HepG2 (cell line): Measurements from ENCODE around the gene NEGR1. TPM values are rescaled to one million over a fixed set of nuclear protein-coding genes. Genes with fewer than 3 reads are reported as not detected.

Source experiments
- ATAC-seq: fragments of 200-7000 bp; cut with Tn5 transposase; 3 replicates; pipeline ENCODE4 v1.9.1; 2020; ENCODE audit warnings: mild to moderate bottlenecking, moderate library complexity
- BruUV-seq: library from RNA; stranded (reverse); fragments of 400-500 nt; replicated peaks from 2 replicates; lab custom pipeline; 2021; lab: Mats Ljungman, UMichigan
- CTCF ChIA-PET: fragments of 300-600 bp; formaldehyde crosslinking; extraction: SDS; loops from one replicate; lab custom pipeline; 2021; ENCODE audit warnings: low total read pairs, inconsistent platforms, low intra/inter-chr PET ratio; lab: Yijun Ruan, JAX
- POLR2A ChIA-PET: fragments of 350-600 bp; sonication (Branson Sonifier 250); formaldehyde crosslinking; loops from one replicate; lab custom pipeline; 2020; ENCODE audit warnings: antibody characterized with exemption, inconsistent platforms; lab: Yijun Ruan, JAX
- DNase-seq: peaks from one replicate; pipeline ENCODE4 v3.0.0-alpha.2; 2015; ENCODE audit warnings: low spot score
- FAIRE-seq: peaks from 3 replicates; lab custom pipeline; 2011; peaks lifted over from hg19 to GRCh38; lab: Jason Lieb, UNC
- H2AFZ ChIP-seq: one replicate; pipeline ENCODE4 v1.6.1; 2011; ENCODE audit warnings: low read length, inconsistent platforms
- H3K27ac ChIP-seq: fragments of 300-600 bp; 3 replicates; pipeline ENCODE4 v1.8.0; 2011; ENCODE audit warnings: mixed run types, mild to moderate bottlenecking, mixed read lengths, low read length, inconsistent platforms; ENCODE audit not compliant: insufficient read depth; ENCODE audit errors: extremely low read length
- H3K27me3 ChIP-seq, 2 experiments: fragments of 200-600 bp in 1 of 2; 2 replicates in 1 of 2; 3 replicates in 1 of 2; pipeline versions ENCODE4 v1.6.0 to v1.8.0; 2011; ENCODE audit warnings: low read length in 2 of 2, mild to moderate bottlenecking in 2 of 2, moderate library complexity in 2 of 2, inconsistent platforms in 1 of 2; ENCODE audit not compliant: insufficient read depth in 2 of 2, control insufficient read depth in 1 of 2
- H3K36me3 ChIP-seq, 2 experiments: fragments of 200-600 bp in 1 of 2; replicated peaks in 1 of 2; 2 replicates in 1 of 2; 3 replicates in 1 of 2; pipeline versions ENCODE4 v1.5.1 to v1.8.0; 2011; ENCODE audit warnings: low read length in 2 of 2, inconsistent platforms in 1 of 2; ENCODE audit not compliant: insufficient read depth in 2 of 2, control insufficient read depth in 1 of 2
- H3K4me1 ChIP-seq: 2 replicates; pipeline ENCODE4 v1.5.1; 2012; ENCODE audit warnings: low read length, inconsistent platforms; ENCODE audit not compliant: insufficient read depth
- H3K4me2 ChIP-seq: 2 replicates; pipeline ENCODE4 v1.6.0; 2011; ENCODE audit warnings: low read depth, low read length, inconsistent platforms
- H3K4me3 ChIP-seq, 3 experiments: fragments of 200-600 bp in 1 of 3; sonication (generic), shearing (Covaris generic) in 1 of 3; replicated peaks in 1 of 3; 2 replicates each; pipeline ENCODE4 v1.5.1; 2011 to 2016; ENCODE audit warnings: low read length in 3 of 3, inconsistent platforms in 2 of 3, low read depth in 2 of 3, mild to moderate bottlenecking in 2 of 3, control low read depth in 1 of 3, mixed read lengths in 1 of 3; ENCODE audit not compliant: insufficient read depth in 1 of 3
- H3K79me2 ChIP-seq: one replicate; pipeline ENCODE4 v1.6.1; 2011; ENCODE audit warnings: low read length, inconsistent platforms; ENCODE audit not compliant: insufficient read depth
- H3K9ac ChIP-seq: 2 replicates; pipeline ENCODE4 v1.6.0; 2011; ENCODE audit warnings: mild to moderate bottlenecking, low read depth, low read length, inconsistent platforms; ENCODE audit not compliant: insufficient read depth
- H3K9me3 ChIP-seq: 2 replicates; pipeline ENCODE4 v1.5.1; 2012; ENCODE audit warnings: mild to moderate bottlenecking, low read length
- H4K20me1 ChIP-seq: 2 replicates; pipeline ENCODE4 v1.6.0; 2011; ENCODE audit warnings: inconsistent platforms, mild to moderate bottlenecking, low read length, moderate library complexity; ENCODE audit not compliant: insufficient read depth
- CREM ChIP-seq, 2 experiments: sonication (generic) in 1 of 2; formaldehyde crosslinking in 1 of 2; IDR thresholded peaks; 2 replicates each; pipeline versions ENCODE4 v1.4.0 to v1.6.1; 2016 to 2020; ENCODE audit warnings: antibody characterized with exemption in 1 of 2, mild to moderate bottlenecking in 1 of 2, missing genetic modification reagents in 1 of 2
- HOXA3 ChIP-seq: sonication (generic); formaldehyde crosslinking; IDR thresholded peaks from 2 replicates; pipeline ENCODE4 v1.5.0; 2020; ENCODE audit warnings: missing genetic modification reagents
- KDM1A ChIP-seq: IDR thresholded peaks from 2 replicates; pipeline ENCODE4 v1.6.1; 2016; ENCODE audit warnings: missing compliant biosample characterization
- KDM4B ChIP-seq: sonication (generic); formaldehyde crosslinking; IDR thresholded peaks from 2 replicates; pipeline ENCODE4 v1.4.0; 2020; ENCODE audit warnings: missing genetic modification reagents
- NFE2L2 ChIP-seq: fragments of 150-350 bp; IDR thresholded peaks from 2 replicates; pipeline ENCODE4 v1.6.1; 2014; ENCODE audit warnings: low read length
- SAFB2 ChIP-seq: sonication (generic); formaldehyde crosslinking; IDR thresholded peaks from 2 replicates; pipeline ENCODE4 v1.5.1; 2020; ENCODE audit warnings: missing genetic modification reagents, low read depth, mild to moderate bottlenecking, borderline replicate concordance
- SIX1 ChIP-seq: sonication (generic); formaldehyde crosslinking; IDR thresholded peaks from 2 replicates; pipeline ENCODE4 v1.4.0; 2020; ENCODE audit warnings: missing genetic modification reagents, borderline replicate concordance
- ZNF367 ChIP-seq: sonication (generic); formaldehyde crosslinking; IDR thresholded peaks from 2 replicates; pipeline ENCODE4 v1.4.0; 2020; ENCODE audit warnings: missing genetic modification reagents, borderline replicate concordance
- ZNF607 ChIP-seq: sonication (generic); formaldehyde crosslinking; IDR thresholded peaks from 2 replicates; pipeline ENCODE4 v1.5.1; 2020; ENCODE audit warnings: missing genetic modification reagents, mild to moderate bottlenecking, borderline replicate concordance
- ZZZ3 ChIP-seq: sonication (generic); formaldehyde crosslinking; IDR thresholded peaks from 2 replicates; pipeline ENCODE4 v1.4.0; 2020; ENCODE audit warnings: missing genetic modification reagents, mild to moderate bottlenecking, borderline replicate concordance
- WGBS: methylation state at CpG from one replicate; pipeline ENCODE4 v1.1.6; 2017; ENCODE audit warnings: low lambda C conversion rate; 5-methylcytosine and 5-hydroxymethylcytosine counted together
- in situ Hi-C: cut with HindIII; loops from 2 replicates; pipeline ENCODE4 v1.10.0; 2017; ENCODE audit warnings: low pct_unique_long_range_greater_than_20kb; ENCODE audit not compliant: extremely low pct_ligation_motif_present
- intact Hi-C: fragments of 100-400 bp; cut with micrococcal nuclease; formaldehyde crosslinking; loops from one replicate; pipeline ENCODE4 v1.10.0; 2022; ENCODE audit not compliant: unreplicated experiment
- polyA plus RNA-seq, 8 experiments: library from polyadenylated mRNA; depleted of rRNA in 3 of 8; stranded (reverse) in 7 of 8; unstranded in 1 of 8; fragments of >200 nt; fragmentation: Illumina TruSeq in 4 of 8; extraction: Trizol in 4 of 8; gene quantifications; 2 replicates each; pipeline versions ENCODE4 v1.2.1 to v1.2.3, GENCODE V29; 2011 to 2016; ENCODE audit warnings: low read depth in 4 of 8, missing spikeins in 1 of 8, mixed read lengths in 1 of 8; ENCODE audit not compliant: insufficient read depth in 1 of 8
- total RNA-seq, 5 experiments: library from RNA; depleted of rRNA; stranded (reverse); fragments of >200 nt; fragmentation: Illumina TruSeq; extraction: Trizol; gene quantifications; 2 replicates each; pipeline ENCODE4 v1.2.3, GENCODE V29; 2016; ENCODE audit warnings: low read depth in 1 of 5
- TF ChIP-seq, protein P1 (sequence below), 2 experiments: fragments of 450-650 bp in 1 of 2; sonication (generic) in 1 of 2; formaldehyde crosslinking in 1 of 2; IDR thresholded peaks; 2 replicates each; pipeline versions ENCODE4 v1.6.1 to v1.8.0; 2016 to 2022; ENCODE audit warnings: antibody characterized with exemption in 1 of 2, mild to moderate bottlenecking in 1 of 2, missing genetic modification reagents in 1 of 2
- TF ChIP-seq, protein P2 (sequence below): IDR thresholded peaks from 2 replicates; pipeline ENCODE4 v1.6.1; 2016; ENCODE audit warnings: control low read depth
- TF ChIP-seq, protein P3 (sequence below): IDR thresholded peaks from 2 replicates; pipeline ENCODE4 v1.6.1; 2016

NEGR1 gene
- total and polyA plus RNA-seq, 2 of the 13 experiments (the other 11 are each of a cell fraction or from before 2014, with no cell fraction given) = not detected

DNA sequence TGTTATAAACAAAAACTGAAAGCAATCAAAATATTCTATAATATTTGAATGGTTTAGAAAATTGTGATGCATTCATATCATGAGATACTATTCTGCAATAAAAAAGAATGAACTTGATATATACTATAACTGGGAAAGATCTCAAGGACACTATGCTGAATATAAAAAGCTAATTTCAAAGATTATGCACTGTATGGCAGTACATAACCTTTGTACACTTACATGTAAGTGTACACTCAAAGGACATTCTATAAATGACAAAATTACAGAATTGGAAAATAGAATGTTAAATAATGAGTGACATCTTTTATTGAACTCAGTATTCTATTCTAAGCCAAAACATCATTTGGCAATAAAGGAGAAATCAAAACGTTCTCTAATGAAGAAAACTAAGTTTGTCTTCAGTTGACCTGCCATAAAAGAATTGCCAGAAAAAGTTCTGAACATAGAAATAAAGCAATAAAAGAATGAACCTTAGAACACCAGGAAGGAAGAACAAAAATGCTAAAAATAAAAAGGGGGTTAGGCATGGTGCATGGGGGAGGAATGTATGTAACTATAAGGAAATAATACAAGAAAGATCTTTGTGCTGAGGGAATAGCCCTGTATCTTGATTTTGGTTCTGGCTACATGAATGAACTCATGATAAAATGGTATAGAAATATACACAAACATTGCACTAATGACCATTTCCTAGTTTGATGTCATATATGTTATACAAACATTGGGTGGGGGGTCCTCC, 519.7 kb downstream of the NEGR1 start:
- H3K27ac ChIP-seq = no peak overlapping the region
- H4K20me1 ChIP-seq = no peaks in the 10 kb centered on the region
- CTCF ChIA-PET = no interaction called here
- no peak for FAIRE-seq
- ATAC-seq = no peak
- 0% methylated on average over 1 of the region's 1 CpG for WGBS
- H3K9me3 ChIP-seq = peaks cover under 1% of the 10 kb centered on the region; the same call in 1 of the 2 replicates
- no peaks in the 10 kb centered on the region for H3K36me3 ChIP-seq
- no peaks in the 10 kb centered on the region for H3K4me1 ChIP-seq
- H3K27me3 ChIP-seq = no peaks in the 10 kb centered on the region
- intact Hi-C loops = no loop called here
- in situ Hi-C loops = no loop called here
- H3K4me3 ChIP-seq = no peak overlapping the region
- BruUV-seq = no TSS peak
- POLR2A ChIA-PET = no interaction called here
- no peak overlapping the region for H3K4me2 ChIP-seq
- DNase-seq = no peak
- no peak overlapping the region for H2AFZ ChIP-seq
- no peaks in the 10 kb centered on the region for H3K79me2 ChIP-seq
- no peak overlapping the region for H3K9ac ChIP-seq
- TF ChIP-seq, protein P1, sequence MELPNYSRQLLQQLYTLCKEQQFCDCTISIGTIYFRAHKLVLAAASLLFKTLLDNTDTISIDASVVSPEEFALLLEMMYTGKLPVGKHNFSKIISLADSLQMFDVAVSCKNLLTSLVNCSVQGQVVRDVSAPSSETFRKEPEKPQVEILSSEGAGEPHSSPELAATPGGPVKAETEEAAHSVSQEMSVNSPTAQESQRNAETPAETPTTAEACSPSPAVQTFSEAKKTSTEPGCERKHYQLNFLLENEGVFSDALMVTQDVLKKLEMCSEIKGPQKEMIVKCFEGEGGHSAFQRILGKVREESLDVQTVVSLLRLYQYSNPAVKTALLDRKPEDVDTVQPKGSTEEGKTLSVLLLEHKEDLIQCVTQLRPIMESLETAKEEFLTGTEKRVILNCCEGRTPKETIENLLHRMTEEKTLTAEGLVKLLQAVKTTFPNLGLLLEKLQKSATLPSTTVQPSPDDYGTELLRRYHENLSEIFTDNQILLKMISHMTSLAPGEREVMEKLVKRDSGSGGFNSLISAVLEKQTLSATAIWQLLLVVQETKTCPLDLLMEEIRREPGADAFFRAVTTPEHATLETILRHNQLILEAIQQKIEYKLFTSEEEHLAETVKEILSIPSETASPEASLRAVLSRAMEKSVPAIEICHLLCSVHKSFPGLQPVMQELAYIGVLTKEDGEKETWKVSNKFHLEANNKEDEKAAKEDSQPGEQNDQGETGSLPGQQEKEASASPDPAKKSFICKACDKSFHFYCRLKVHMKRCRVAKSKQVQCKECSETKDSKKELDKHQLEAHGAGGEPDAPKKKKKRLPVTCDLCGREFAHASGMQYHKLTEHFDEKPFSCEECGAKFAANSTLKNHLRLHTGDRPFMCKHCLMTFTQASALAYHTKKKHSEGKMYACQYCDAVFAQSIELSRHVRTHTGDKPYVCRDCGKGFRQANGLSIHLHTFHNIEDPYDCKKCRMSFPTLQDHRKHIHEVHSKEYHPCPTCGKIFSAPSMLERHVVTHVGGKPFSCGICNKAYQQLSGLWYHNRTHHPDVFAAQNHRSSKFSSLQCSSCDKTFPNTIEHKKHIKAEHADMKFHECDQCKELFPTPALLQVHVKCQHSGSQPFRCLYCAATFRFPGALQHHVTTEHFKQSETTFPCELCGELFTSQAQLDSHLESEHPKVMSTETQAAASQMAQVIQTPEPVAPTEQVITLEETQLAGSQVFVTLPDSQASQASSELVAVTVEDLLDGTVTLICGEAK (IDR thresholded peaks at IDR 0.05) = no peak
- TF ChIP-seq, protein P1 (CRISPR knock-in tag; IDR thresholded peaks at IDR 0.05) = no peak
- TF ChIP-seq KDM1A (CRISPR knock-in tag) (no peak), ZZZ3 (no peak), ZNF607 (CRISPR knock-in tag) (no peak), HOXA3 (CRISPR knock-in tag) (no peak), ZNF367 (CRISPR knock-in tag) (no peak), CREM (IDR thresholded peaks at IDR 0.05) (no peak), CREM (CRISPR knock-in tag; IDR thresholded peaks at IDR 0.05) (no peak), KDM4B (CRISPR knock-in tag) (no peak), SAFB2 (CRISPR knock-in tag) (no peak), SIX1 (CRISPR knock-in tag) (no peak), NFE2L2 (no peak)
- TF ChIP-seq, protein P2, sequence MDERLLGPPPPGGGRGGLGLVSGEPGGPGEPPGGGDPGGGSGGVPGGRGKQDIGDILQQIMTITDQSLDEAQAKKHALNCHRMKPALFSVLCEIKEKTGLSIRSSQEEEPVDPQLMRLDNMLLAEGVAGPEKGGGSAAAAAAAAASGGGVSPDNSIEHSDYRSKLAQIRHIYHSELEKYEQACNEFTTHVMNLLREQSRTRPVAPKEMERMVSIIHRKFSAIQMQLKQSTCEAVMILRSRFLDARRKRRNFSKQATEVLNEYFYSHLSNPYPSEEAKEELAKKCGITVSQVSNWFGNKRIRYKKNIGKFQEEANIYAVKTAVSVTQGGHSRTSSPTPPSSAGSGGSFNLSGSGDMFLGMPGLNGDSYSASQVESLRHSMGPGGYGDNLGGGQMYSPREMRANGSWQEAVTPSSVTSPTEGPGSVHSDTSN (CRISPR knock-in tag) = no peak
- TF ChIP-seq, protein P3, sequence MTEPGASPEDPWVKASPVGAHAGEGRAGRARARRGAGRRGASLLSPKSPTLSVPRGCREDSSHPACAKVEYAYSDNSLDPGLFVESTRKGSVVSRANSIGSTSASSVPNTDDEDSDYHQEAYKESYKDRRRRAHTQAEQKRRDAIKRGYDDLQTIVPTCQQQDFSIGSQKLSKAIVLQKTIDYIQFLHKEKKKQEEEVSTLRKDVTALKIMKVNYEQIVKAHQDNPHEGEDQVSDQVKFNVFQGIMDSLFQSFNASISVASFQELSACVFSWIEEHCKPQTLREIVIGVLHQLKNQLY (CRISPR knock-in tag) = no peak
